C4-2B (cell line): ENCODE results near the gene SLCO3A1.

Experiments used
- H3K27ac ChIP-seq: fragments of 450-650 bp; 2 replicates; pipeline ENCODE4 v1.5.1; 2017
- ZFX ChIP-seq: fragments of 450-650 bp; IDR thresholded peaks from 2 replicates; pipeline ENCODE4 v1.6.1; 2017
- TF ChIP-seq, protein P1 (sequence below): fragments of 450-650 bp; conservative IDR thresholded peaks from 2 replicates; pipeline ENCODE4 v1.5.1; 2017; ENCODE audit warnings: mild to moderate bottlenecking

SLCO3A1 gene

GRCh38 chr15:91980502-91981267 lies 127.2 kb downstream of the SLCO3A1 start:
- no peak overlapping the region for H3K27ac ChIP-seq
- no peak for TF ChIP-seq ZFX
- TF ChIP-seq, protein P1, sequence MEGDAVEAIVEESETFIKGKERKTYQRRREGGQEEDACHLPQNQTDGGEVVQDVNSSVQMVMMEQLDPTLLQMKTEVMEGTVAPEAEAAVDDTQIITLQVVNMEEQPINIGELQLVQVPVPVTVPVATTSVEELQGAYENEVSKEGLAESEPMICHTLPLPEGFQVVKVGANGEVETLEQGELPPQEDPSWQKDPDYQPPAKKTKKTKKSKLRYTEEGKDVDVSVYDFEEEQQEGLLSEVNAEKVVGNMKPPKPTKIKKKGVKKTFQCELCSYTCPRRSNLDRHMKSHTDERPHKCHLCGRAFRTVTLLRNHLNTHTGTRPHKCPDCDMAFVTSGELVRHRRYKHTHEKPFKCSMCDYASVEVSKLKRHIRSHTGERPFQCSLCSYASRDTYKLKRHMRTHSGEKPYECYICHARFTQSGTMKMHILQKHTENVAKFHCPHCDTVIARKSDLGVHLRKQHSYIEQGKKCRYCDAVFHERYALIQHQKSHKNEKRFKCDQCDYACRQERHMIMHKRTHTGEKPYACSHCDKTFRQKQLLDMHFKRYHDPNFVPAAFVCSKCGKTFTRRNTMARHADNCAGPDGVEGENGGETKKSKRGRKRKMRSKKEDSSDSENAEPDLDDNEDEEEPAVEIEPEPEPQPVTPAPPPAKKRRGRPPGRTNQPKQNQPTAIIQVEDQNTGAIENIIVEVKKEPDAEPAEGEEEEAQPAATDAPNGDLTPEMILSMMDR: no peak

DNA sequence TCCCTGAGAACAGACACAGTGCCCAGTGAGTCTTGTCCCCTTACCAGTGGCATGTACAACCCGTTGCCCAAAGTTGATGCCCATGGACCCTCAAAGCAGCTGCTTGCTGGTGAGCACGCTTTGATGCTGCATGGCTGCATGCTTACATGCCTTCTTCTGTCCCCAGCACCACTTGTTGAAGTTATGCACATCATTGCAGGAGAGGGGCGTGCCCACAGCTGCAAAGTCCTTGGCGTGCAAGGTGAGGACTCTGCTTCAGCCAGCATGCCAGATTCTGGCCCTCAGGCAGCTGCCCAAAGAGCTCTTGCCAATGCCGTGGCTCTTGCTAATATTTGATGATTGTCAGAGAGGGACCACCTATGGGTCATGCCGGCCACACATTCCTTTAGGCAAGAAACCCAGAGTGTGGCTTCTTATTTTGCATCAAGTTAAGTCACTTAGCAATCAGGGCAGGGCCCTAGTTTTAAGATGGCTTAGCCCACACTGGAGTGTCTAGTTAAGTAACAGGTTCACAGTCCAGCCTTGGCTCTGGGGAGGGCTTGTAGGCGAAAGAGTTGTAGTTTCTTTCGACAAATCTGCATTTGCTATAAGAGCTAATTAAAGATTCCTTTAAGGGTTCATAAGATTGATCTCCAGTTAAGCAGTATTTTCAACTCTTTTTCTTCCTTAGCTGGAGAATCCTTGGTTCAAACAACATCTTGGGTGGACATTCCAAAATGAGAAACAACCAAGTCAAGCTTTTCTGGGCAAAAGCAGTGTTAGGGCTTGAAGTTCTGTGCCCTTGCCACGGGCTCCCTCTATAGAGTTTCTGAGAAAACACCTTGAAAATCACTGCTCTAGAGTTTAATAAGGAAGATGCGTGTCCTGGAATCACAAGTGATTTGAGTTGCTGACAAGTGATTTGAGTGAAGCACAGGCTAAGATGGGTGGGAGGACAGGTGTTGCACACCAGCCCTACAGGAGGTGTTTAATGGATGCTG lies 128.6 kb downstream of the SLCO3A1 start:
- H3K27ac ChIP-seq: no peak overlapping the region
- no peak for TF ChIP-seq ZFX
- TF ChIP-seq, protein P1: no peak; the same call in 1 of the 2 replicates

DNA sequence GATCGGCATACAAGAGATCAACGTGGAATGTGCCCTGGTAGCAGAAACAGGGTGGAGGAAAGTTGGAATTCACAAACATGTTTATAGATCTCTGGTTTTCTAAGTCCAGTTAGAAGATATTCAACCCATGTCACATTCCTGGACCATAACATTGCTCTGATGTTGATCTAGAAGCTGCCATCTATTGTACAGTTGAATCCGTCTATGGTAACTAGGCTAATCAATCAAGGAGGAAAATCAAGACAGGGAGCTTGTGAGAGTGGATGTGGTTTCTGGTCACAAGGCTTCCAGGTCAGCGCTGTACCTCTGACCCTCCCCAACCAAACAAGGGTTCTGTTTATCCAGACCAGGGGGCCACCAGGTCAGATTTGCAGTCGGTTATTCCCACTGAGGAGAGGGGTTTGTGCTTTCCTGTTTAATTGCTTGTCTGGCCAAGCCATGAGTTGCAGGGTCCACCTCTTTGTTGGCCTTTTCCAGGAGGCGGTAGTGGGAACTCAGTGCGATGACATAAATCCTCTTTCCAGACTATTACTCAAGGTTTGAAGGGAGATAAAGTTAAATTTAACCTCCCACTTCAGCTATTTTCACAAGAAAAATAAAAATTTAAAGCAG lies 130.3 kb downstream of the SLCO3A1 start:
- no peak overlapping the region for H3K27ac ChIP-seq
- no peak for TF ChIP-seq ZFX
- TF ChIP-seq, protein P1: no peak

GRCh38 chr15:91985297-91985696 lies 131.8 kb downstream of the SLCO3A1 start:
- no peak for TF ChIP-seq ZFX
- TF ChIP-seq, protein P1: no peak
- no peak overlapping the region for H3K27ac ChIP-seq

GRCh38 chr15:91988071-91988470 lies 134.6 kb downstream of the SLCO3A1 start:
- TF ChIP-seq ZFX: no peak
- TF ChIP-seq, protein P1: no peak
- no peak overlapping the region for H3K27ac ChIP-seq

DNA sequence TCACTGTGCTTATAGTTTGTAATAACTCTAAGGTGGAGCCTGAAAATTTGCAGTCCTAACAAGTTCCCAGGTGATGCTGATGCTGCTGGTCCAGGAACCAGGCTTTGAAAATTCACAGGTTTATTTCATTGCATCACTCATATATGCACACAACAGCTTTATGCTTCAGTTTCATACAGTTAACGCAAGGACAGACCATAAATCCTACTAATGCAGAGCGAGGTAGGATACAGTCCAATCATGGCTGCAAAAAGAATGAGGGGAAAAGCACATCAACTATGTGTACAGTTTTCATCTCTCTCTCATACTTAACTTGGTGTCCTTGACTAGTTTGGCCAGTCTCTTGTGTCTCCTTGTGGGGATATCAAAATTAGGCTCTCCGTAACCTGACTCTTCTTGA lies 135.1 kb downstream of the SLCO3A1 start:
- no peak for TF ChIP-seq ZFX
- TF ChIP-seq, protein P1: no peak
- no peak overlapping the region for H3K27ac ChIP-seq
